IMR-90 (cell line): Measurements from ENCODE around the gene TRAPPC3. TPM values are rescaled to one million over a fixed set of nuclear protein-coding genes. Genes with fewer than 3 reads are reported as not detected.

ENCODE experiments used
- ATAC-seq: fragments of 200-7000 bp; cut with Tn5 transposase; 2 replicates; pipeline ENCODE4 v1.9.1; 2020; ENCODE audit warnings: low read depth, mild to moderate bottlenecking, moderate library complexity
- BruUV-seq: library from RNA; stranded (reverse); fragments of 400-500 nt; replicated peaks from 2 replicates; lab custom pipeline; 2021; lab: Mats Ljungman, UMichigan
- CTCF ChIA-PET: fragments of 300-600 bp; formaldehyde crosslinking; extraction: SDS; loops from one replicate; lab custom pipeline; 2021; ENCODE audit warnings: antibody characterized with exemption; lab: Yijun Ruan, JAX
- POLR2A ChIA-PET: fragments of 300-600 bp; sonication (Branson Sonifier 250); formaldehyde crosslinking; loops from one replicate; lab custom pipeline; 2022; ENCODE audit warnings: antibody characterized with exemption; ENCODE audit not compliant: unreplicated experiment; lab: Charles Lee
- DNase-seq: peaks from one replicate; pipeline ENCODE4 v3.0.0; 2013
- H2AFZ ChIP-seq: replicated peaks from 2 replicates; pipeline ENCODE3; 2013; ENCODE audit warnings: low read length, mild to moderate bottlenecking; ENCODE audit not compliant: poor library complexity
- H2AK5ac ChIP-seq: 2 replicates; pipeline ENCODE4 v1.6.1; 2013; ENCODE audit warnings: low read depth, low read length, inconsistent platforms
- H2AK9ac ChIP-seq: replicated peaks from 2 replicates; pipeline ENCODE3; 2013; ENCODE audit warnings: mild to moderate bottlenecking, low read depth, low read length, moderate library complexity; ENCODE audit not compliant: poor library complexity
- H2BK120ac ChIP-seq: 2 replicates; pipeline ENCODE4 v1.6.1; 2013; ENCODE audit warnings: low read depth, low read length, inconsistent platforms
- H2BK15ac ChIP-seq: 3 replicates; pipeline ENCODE4 v1.6.1; 2013; ENCODE audit warnings: low read depth, low read length, inconsistent platforms
- H2BK20ac ChIP-seq: 2 replicates; pipeline ENCODE4 v1.6.1; 2013; ENCODE audit warnings: low read depth, mild to moderate bottlenecking, inconsistent platforms, low read length, moderate library complexity
- H2BK5ac ChIP-seq: 2 replicates; pipeline ENCODE4 v1.6.1; 2013; ENCODE audit warnings: mild to moderate bottlenecking, low read depth, low read length, inconsistent platforms; ENCODE audit not compliant: poor library complexity, severe bottlenecking
- H3K14ac ChIP-seq: replicated peaks from 2 replicates; pipeline ENCODE4 v1.6.1; 2013; ENCODE audit warnings: low read depth, low read length, inconsistent platforms
- H3K18ac ChIP-seq: 2 replicates; pipeline ENCODE4 v1.6.1; 2013; ENCODE audit warnings: low read depth, low read length, control low read depth
- H3K23ac ChIP-seq: 2 replicates; pipeline ENCODE4 v1.6.1; 2013; ENCODE audit warnings: low read depth, low read length, inconsistent platforms
- H3K27ac ChIP-seq: 2 replicates; pipeline ENCODE4 v1.5.1; 2013; ENCODE audit warnings: mild to moderate bottlenecking, control low read depth, low read length; ENCODE audit not compliant: insufficient read depth
- H3K27me3 ChIP-seq: 2 replicates; pipeline ENCODE4 v1.6.1; 2013; ENCODE audit warnings: low read length; ENCODE audit not compliant: control insufficient read depth, insufficient read depth
- H3K36me3 ChIP-seq: 2 replicates; pipeline ENCODE4 v1.6.1; 2013; ENCODE audit warnings: low read length, mixed read lengths; ENCODE audit not compliant: control insufficient read depth, insufficient read depth
- H3K4ac ChIP-seq: 2 replicates; pipeline ENCODE4 v1.6.1; 2013; ENCODE audit warnings: low read depth, low read length, inconsistent platforms
- H3K4me1 ChIP-seq: 2 replicates; pipeline ENCODE4 v1.6.1; 2013; ENCODE audit warnings: low read length, mixed read lengths; ENCODE audit not compliant: control insufficient read depth, insufficient read depth
- H3K4me2 ChIP-seq: 2 replicates; pipeline ENCODE4 v1.6.1; 2013; ENCODE audit warnings: low read depth, mild to moderate bottlenecking, control low read depth, low read length, moderate library complexity
- H3K4me3 ChIP-seq: 2 replicates; pipeline ENCODE4 v1.5.1; 2013; ENCODE audit warnings: low read depth, mild to moderate bottlenecking, control low read depth, low read length, moderate library complexity; ENCODE audit not compliant: insufficient read depth
- H3K56ac ChIP-seq: 2 replicates; pipeline ENCODE4 v1.6.1; 2013; ENCODE audit warnings: low read length, inconsistent platforms; ENCODE audit not compliant: insufficient read depth; ENCODE audit errors: extremely low read depth
- H3K79me1 ChIP-seq, 2 experiments: 2 replicates each; pipeline ENCODE4 v1.6.1; 2013; ENCODE audit warnings: low read length in 2 of 2, inconsistent platforms in 1 of 2, low read depth in 1 of 2
- H3K9ac ChIP-seq: 2 replicates; pipeline ENCODE4 v1.6.1; 2013; ENCODE audit warnings: low read depth, low read length, control low read depth
- H3K9me1 ChIP-seq: 2 replicates; pipeline ENCODE4 v1.6.1; 2013; ENCODE audit warnings: low read length, inconsistent platforms; ENCODE audit not compliant: insufficient read depth
- H3K9me3 ChIP-seq: 2 replicates; pipeline ENCODE4 v1.6.1; 2013; ENCODE audit warnings: low read length; ENCODE audit not compliant: control insufficient read depth, insufficient read depth
- H4K20me1 ChIP-seq: 2 replicates; pipeline ENCODE4 v1.6.1; 2013; ENCODE audit warnings: low read length, inconsistent platforms; ENCODE audit not compliant: insufficient read depth
- H4K5ac ChIP-seq: 2 replicates; pipeline ENCODE4 v1.6.1; 2013; ENCODE audit warnings: mild to moderate bottlenecking, low read depth, low read length, control low read depth
- H4K8ac ChIP-seq, 2 experiments: 2 replicates each; pipeline ENCODE4 v1.6.1; 2013; ENCODE audit warnings: low read depth in 2 of 2, low read length in 2 of 2, control low read depth in 1 of 2, inconsistent platforms in 1 of 2
- H4K91ac ChIP-seq: 2 replicates; pipeline ENCODE4 v1.6.1; 2013; ENCODE audit warnings: low read depth, low read length, inconsistent platforms; ENCODE audit not compliant: insufficient read depth
- BHLHE40 ChIP-seq: fragments of 150-350 bp; IDR thresholded peaks from 2 replicates; pipeline ENCODE4 v1.6.1; 2016; ENCODE audit warnings: mild to moderate bottlenecking, low read depth, low read length
- CEBPB ChIP-seq: IDR thresholded peaks from 2 replicates; pipeline ENCODE4 v1.6.1; 2012; ENCODE audit warnings: low read depth, low read length, improper control_type of control experiment
- CHD1 ChIP-seq: IDR thresholded peaks from 2 replicates; pipeline ENCODE4 v1.6.1; 2012; ENCODE audit warnings: low read depth, low read length, improper control_type of control experiment
- CTCF ChIP-seq: conservative IDR thresholded peaks from 2 replicates; pipeline ENCODE4 v1.5.1; 2012; ENCODE audit warnings: mild to moderate bottlenecking, low read depth, low read length, improper control_type of control experiment
- FOS ChIP-seq: fragments of 150-350 bp; IDR thresholded peaks from 2 replicates; pipeline ENCODE4 v1.6.1; 2016; ENCODE audit warnings: low read depth, low read length
- MAFK ChIP-seq: IDR thresholded peaks from 2 replicates; pipeline ENCODE4 v1.6.1; 2012; ENCODE audit warnings: low read depth, low read length, improper control_type of control experiment
- MAZ ChIP-seq: IDR thresholded peaks from 2 replicates; pipeline ENCODE4 v1.6.1; 2012; ENCODE audit warnings: low read depth, mild to moderate bottlenecking, low read length, improper control_type of control experiment, moderate library complexity, borderline replicate concordance
- MXI1 ChIP-seq: IDR thresholded peaks from 2 replicates; pipeline ENCODE4 v1.6.1; 2012; ENCODE audit warnings: low read depth, mild to moderate bottlenecking, low read length, moderate library complexity, borderline replicate concordance
- RAD21 ChIP-seq: IDR thresholded peaks from 2 replicates; pipeline ENCODE4 v1.6.1; 2012; ENCODE audit warnings: low read length, improper control_type of control experiment
- RCOR1 ChIP-seq: IDR thresholded peaks from 2 replicates; pipeline ENCODE4 v1.6.1; 2012; ENCODE audit warnings: mild to moderate bottlenecking, low read length, improper control_type of control experiment; ENCODE audit not compliant: insufficient replicate concordance
- RFX5 ChIP-seq: IDR thresholded peaks from 2 replicates; pipeline ENCODE4 v1.8.0; 2012; ENCODE audit warnings: low read depth, mild to moderate bottlenecking, low read length, moderate library complexity
- USF2 ChIP-seq: fragments of 150-350 bp; IDR thresholded peaks from 2 replicates; pipeline ENCODE4 v1.6.1; 2017; ENCODE audit warnings: mild to moderate bottlenecking, antibody characterized with exemption, low read length, low read depth
- WGBS, 2 experiments: methylation state at CpG; one replicate each; pipeline versions ENCODE4 v1.1.5 to v1.1.7; 2013; ENCODE audit warnings: missing lambda C conversion rate in 2 of 2; ENCODE audit not compliant: insufficient read length in 1 of 2; ENCODE audit errors: extremely low coverage in 2 of 2; 5-methylcytosine and 5-hydroxymethylcytosine counted together
- dilution Hi-C: fragments of 300-500 bp; cut with HindIII; formaldehyde crosslinking; loops from one replicate; pipeline ENCODE4 v1.14.3; 2018; ENCODE audit warnings: low sequenced_read_pairs; ENCODE audit not compliant: unreplicated experiment
- in situ Hi-C: fragments of 300-500 bp; cut with MboI; formaldehyde crosslinking; loops from 3 replicates; pipeline ENCODE4 v1.14.3; 2019; ENCODE audit warnings: low sequenced_read_pairs, inconsistent platforms, mixed read lengths
- intact Hi-C: fragments of 100-400 bp; cut with micrococcal nuclease; formaldehyde crosslinking; loops from 2 replicates; pipeline ENCODE4 v1.10.0; 2022
- polyA plus RNA-seq, 3 experiments: library from polyadenylated mRNA; depleted of rRNA; stranded (reverse); fragments of >200 nt; gene quantifications; 2 replicates each; pipeline ENCODE4 v1.2.3, GENCODE V29; 2012; ENCODE audit warnings: low replicate concordance in 1 of 3
- total RNA-seq: library from RNA; depleted of rRNA; stranded (reverse); fragments of >200 nt; gene quantifications from 2 replicates; pipeline ENCODE4 v1.2.3, GENCODE V29; 2012

TRAPPC3 gene
- total and polyA plus RNA-seq, 2 of the 4 experiments (the other 2 are of a cell fraction), result 76.0 to 77.8 TPM

- CTCF ChIA-PET, result interaction anchor here (2.3 kb wide), 1 partner anchor 32 kb away, joined by 10 read pairs; no protein-coding TSS in a partner anchor
- WGBS, 2 experiments, result 0% methylated on average over 46 of the region's 88 CpGs; no CpG with 5 or more reads in 1 of the 2 experiments
- no peak for TF ChIP-seq CEBPB
- no peak for TF ChIP-seq RAD21
- TF ChIP-seq RFX5, result no peak
- TF ChIP-seq CHD1, result peak; percentile 49; the same call in 1 of the 2 replicates
- TF ChIP-seq RCOR1, result no peak
- peak; percentile 72; the same call in 1 of the 2 replicates for TF ChIP-seq MAZ
- TF ChIP-seq MAFK, result no peak
- TF ChIP-seq BHLHE40, result peak; percentile 91
- no peak for TF ChIP-seq USF2
- no peak for TF ChIP-seq MXI1
- TF ChIP-seq CTCF, result no peak
- peak; percentile 73 for TF ChIP-seq FOS
These were observed 6.4 kb upstream of the TRAPPC3 start, which contains the start of gene MAP7D1 for GRCh38 chr1:36155408-36156328. Gene MAP7D1, plus strand, starts transcription at chr1:36156160. Its CDS starts 258 bp downstream, at chr1:36156418.

More at GRCh38 chr1:36155408-36156328, 6.4 kb upstream of the TRAPPC3 start, which contains the start of gene MAP7D1:
- BruUV-seq, result no TSS peak
- H3K4ac ChIP-seq, result peak within 1 kb of the TSS; percentile 98
- in situ Hi-C loops, result no loop called here
- peak within 1 kb of the TSS; percentile 89 for H3K18ac ChIP-seq
- peak within 1 kb of the TSS; percentile 85 for H2BK120ac ChIP-seq
- H2AFZ ChIP-seq, result peak within 1 kb of the TSS; percentile 90
- H3K4me2 ChIP-seq, result peak within 1 kb of the TSS; percentile 95
- no peaks in the 10 kb centered on the region for H3K9me3 ChIP-seq
- peaks cover 42% of the 10 kb centered on the region for H4K20me1 ChIP-seq
- H3K9ac ChIP-seq, result peak within 1 kb of the TSS; percentile 99
- peak within 1 kb of the TSS; percentile 100 for H2AK9ac ChIP-seq
- H4K8ac ChIP-seq, result peak within 1 kb of the TSS; percentile 85 to 89
- peak within 1 kb of the TSS; percentile 94 for H4K91ac ChIP-seq
- peaks cover 28% of the 10 kb centered on the region for H3K9me1 ChIP-seq
- POLR2A ChIA-PET, result no interaction called here
- peak within 1 kb of the TSS; percentile 95 for H3K56ac ChIP-seq
- peak within 1 kb of the TSS; percentile 97 for H3K27ac ChIP-seq
- peak within 1 kb of the TSS; percentile 81 for H4K5ac ChIP-seq
- peak within 1 kb of the TSS; percentile 97 for H3K23ac ChIP-seq
- peak within 1 kb of the TSS; percentile 99 for H2BK5ac ChIP-seq
- intact Hi-C loops, result loop anchor here (5.0 kb wide), 1 partner anchor 47 kb away; no protein-coding TSS in a partner anchor
- peak within 1 kb of the TSS; percentile 54; the same call in 1 of the 2 replicates for H2BK20ac ChIP-seq
- dilution Hi-C loops, result no loop called here
- peak within 1 kb of the TSS; percentile 98 for H3K4me3 ChIP-seq
- peaks cover 12% of the 10 kb centered on the region for H3K36me3 ChIP-seq
- ATAC-seq, result peak; percentile 84
- peak within 1 kb of the TSS; percentile 98 for H2AK5ac ChIP-seq
- DNase-seq, result peak; percentile 80
- peaks cover 12 to 53% of the 10 kb centered on the region in 2 experiments; a peak in 3 of 4 replicates for H3K79me1 ChIP-seq
- H3K4me1 ChIP-seq, result peaks cover 29% of the 10 kb centered on the region
- H3K27me3 ChIP-seq, result no peaks in the 10 kb centered on the region
- H3K14ac ChIP-seq, result peak within 1 kb of the TSS; percentile 96
- peak within 1 kb of the TSS; percentile 86; the same call in 2 of the 3 replicates for H2BK15ac ChIP-seq
